ENCODE data around the gene SLC39A11.

SLC39A11 gene

DNA sequence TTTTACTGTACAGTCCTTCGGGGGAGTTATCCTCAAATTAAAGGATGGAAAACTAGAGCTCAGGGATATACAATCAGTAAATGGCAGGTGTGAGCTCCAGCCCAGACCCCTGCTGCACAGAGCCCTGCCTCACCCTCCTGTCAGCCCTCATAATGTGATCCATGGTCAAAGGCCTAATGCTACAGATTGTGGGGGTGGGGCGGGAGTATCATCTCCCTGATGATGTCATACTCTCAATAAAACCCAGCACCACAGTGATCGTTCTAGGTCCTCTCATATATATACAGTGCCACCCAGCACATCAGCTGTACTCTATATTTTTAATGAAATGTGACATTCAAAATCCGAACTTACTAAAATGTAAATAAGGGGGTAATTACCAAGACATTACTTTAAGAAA, 61.5 kb downstream of the SLC39A11 start:
- TF ChIP-seq, protein P1, sequence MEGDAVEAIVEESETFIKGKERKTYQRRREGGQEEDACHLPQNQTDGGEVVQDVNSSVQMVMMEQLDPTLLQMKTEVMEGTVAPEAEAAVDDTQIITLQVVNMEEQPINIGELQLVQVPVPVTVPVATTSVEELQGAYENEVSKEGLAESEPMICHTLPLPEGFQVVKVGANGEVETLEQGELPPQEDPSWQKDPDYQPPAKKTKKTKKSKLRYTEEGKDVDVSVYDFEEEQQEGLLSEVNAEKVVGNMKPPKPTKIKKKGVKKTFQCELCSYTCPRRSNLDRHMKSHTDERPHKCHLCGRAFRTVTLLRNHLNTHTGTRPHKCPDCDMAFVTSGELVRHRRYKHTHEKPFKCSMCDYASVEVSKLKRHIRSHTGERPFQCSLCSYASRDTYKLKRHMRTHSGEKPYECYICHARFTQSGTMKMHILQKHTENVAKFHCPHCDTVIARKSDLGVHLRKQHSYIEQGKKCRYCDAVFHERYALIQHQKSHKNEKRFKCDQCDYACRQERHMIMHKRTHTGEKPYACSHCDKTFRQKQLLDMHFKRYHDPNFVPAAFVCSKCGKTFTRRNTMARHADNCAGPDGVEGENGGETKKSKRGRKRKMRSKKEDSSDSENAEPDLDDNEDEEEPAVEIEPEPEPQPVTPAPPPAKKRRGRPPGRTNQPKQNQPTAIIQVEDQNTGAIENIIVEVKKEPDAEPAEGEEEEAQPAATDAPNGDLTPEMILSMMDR (IDR thresholded peaks at IDR 0.05; ENCODE audit: low read depth, low read length): no peak
- no peak for TF ChIP-seq EZH2phosphoT487 (IDR thresholded peaks at IDR 0.05; ENCODE audit: low read depth)
- no peak overlapping the region for H3K27ac ChIP-seq (ENCODE audit: low read length)
- H2AFZ ChIP-seq (ENCODE audit: low read depth, low read length): no peak overlapping the region
- H3K4me1 ChIP-seq (ENCODE audit: low read length): no peaks in the 10 kb centered on the region
- H3K36me3 ChIP-seq (replicated peaks; ENCODE audit: low read depth, low read length): peaks cover 3% of the 10 kb centered on the region
- H3K79me2 ChIP-seq (ENCODE audit: low read length): no peaks in the 10 kb centered on the region
- H3K4me3 ChIP-seq (ENCODE audit: low read length): no peak overlapping the region
- no peaks in the 10 kb centered on the region for H4K20me1 ChIP-seq (ENCODE audit: insufficient read depth, low read length)
- H3K4me2 ChIP-seq (ENCODE audit: low read length): no peak overlapping the region
- no peaks in the 10 kb centered on the region for H3K27me3 ChIP-seq (ENCODE audit: low read depth, low read length)
- no peak overlapping the region for H3K9ac ChIP-seq (ENCODE audit: low read length)
- H3K9me3 ChIP-seq (ENCODE audit: insufficient read depth, low read length): no peaks in the 10 kb centered on the region

DNA sequence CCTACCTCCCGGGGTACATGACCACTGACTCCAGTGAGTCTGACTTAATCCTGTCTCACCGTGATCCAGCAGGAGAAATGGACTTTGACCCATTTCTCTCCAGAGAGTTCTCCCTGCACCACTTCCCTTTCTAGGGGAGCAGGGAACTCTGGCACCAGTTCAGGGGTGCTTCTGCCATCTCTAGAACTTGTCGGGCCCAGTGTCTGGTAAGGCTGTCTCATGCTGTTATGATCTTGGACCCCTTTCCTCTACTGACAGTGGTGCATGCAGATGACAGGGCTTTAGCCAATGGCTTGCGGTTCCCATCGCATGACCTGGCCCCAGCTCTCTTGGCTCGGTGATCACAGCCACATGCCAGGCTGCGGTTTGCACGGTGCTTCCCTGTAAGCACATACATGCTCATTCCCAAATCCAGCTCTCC, 62.0 kb downstream of the SLC39A11 start:
- Histone ChIP-seq H3K9ac (ENCODE audit: low read length) (no peak overlapping the region), H3K9me3 (ENCODE audit: insufficient read depth, low read length) (no peaks in the 10 kb centered on the region), H3K27ac (ENCODE audit: low read length) (no peak overlapping the region), H3K79me2 (ENCODE audit: low read length) (no peaks in the 10 kb centered on the region), H3K4me3 (ENCODE audit: low read length) (no peak overlapping the region), H4K20me1 (ENCODE audit: insufficient read depth, low read length) (no peaks in the 10 kb centered on the region), H3K36me3 (replicated peaks; ENCODE audit: low read depth, low read length) (peaks cover 3% of the 10 kb centered on the region), H3K4me1 (ENCODE audit: low read length) (no peaks in the 10 kb centered on the region), H2AFZ (ENCODE audit: low read depth, low read length) (no peak overlapping the region), H3K4me2 (ENCODE audit: low read length) (no peak overlapping the region), H3K27me3 (ENCODE audit: low read depth, low read length) (no peaks in the 10 kb centered on the region)
- TF ChIP-seq EZH2phosphoT487 (IDR thresholded peaks at IDR 0.05; ENCODE audit: low read depth): no peak
- TF ChIP-seq, protein P1 (IDR thresholded peaks at IDR 0.05; ENCODE audit: low read depth, low read length): no peak

DNA sequence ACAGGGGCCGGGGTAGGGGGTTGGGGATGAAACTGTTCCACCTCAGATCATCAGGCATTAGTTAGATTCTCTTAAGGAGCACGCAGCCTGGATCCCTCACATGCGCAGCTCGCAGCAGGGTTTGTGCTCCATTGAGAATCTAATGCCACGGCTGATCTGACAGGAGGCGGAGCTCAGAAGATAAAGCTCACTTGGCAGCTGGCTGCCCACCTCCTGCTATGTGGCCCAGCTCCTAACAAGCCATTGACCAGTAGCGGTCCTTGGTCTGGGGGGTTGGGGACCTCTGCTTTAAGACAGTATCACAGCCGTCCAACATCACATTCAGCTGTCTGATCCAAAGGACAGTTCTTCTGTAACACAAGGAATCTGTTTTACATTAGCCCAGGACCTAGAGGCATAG, 62.5 kb downstream of the SLC39A11 start:
- Histone ChIP-seq H4K20me1 (ENCODE audit: insufficient read depth, low read length) (no peaks in the 10 kb centered on the region), H3K36me3 (replicated peaks; ENCODE audit: low read depth, low read length) (peaks cover 3% of the 10 kb centered on the region), H3K79me2 (ENCODE audit: low read length) (no peaks in the 10 kb centered on the region), H3K4me3 (ENCODE audit: low read length) (no peak overlapping the region), H2AFZ (ENCODE audit: low read depth, low read length) (no peak overlapping the region), H3K27me3 (ENCODE audit: low read depth, low read length) (no peaks in the 10 kb centered on the region), H3K4me1 (ENCODE audit: low read length) (no peaks in the 10 kb centered on the region), H3K4me2 (ENCODE audit: low read length) (no peak overlapping the region), H3K9me3 (ENCODE audit: insufficient read depth, low read length) (no peaks in the 10 kb centered on the region), H3K9ac (ENCODE audit: low read length) (no peak overlapping the region), H3K27ac (ENCODE audit: low read length) (no peak overlapping the region)
- TF ChIP-seq, protein P1 (IDR thresholded peaks at IDR 0.05; ENCODE audit: low read depth, low read length): no peak

DNA sequence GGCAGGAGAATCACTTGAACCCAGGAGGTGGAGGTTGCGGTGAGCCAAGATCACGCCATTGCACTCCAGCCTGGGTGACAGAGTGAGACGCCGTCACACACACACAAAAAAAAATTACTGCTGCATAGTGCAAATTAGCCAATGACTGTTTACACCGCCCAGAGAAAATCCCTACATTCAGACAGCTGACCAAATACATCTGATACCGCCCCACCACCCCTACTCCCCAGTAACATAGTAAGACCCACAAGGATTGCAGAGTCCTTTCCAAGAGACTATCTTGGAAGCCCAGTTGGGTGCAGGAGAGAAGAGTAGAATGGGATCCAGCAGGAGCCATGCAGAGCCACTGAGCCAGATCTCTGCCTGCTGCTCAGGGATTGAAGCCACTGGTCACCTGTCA, 63.5 kb downstream of the SLC39A11 start:
- Histone ChIP-seq H3K4me2 (ENCODE audit: low read length) (no peak overlapping the region), H3K4me1 (ENCODE audit: low read length) (no peaks in the 10 kb centered on the region), H3K9ac (ENCODE audit: low read length) (no peak overlapping the region), H3K27me3 (ENCODE audit: low read depth, low read length) (no peaks in the 10 kb centered on the region), H4K20me1 (ENCODE audit: insufficient read depth, low read length) (no peaks in the 10 kb centered on the region), H2AFZ (ENCODE audit: low read depth, low read length) (no peak overlapping the region), H3K27ac (ENCODE audit: low read length) (no peak overlapping the region), H3K4me3 (ENCODE audit: low read length) (no peak overlapping the region), H3K36me3 (replicated peaks; ENCODE audit: low read depth, low read length) (peaks cover 3% of the 10 kb centered on the region), H3K9me3 (ENCODE audit: insufficient read depth, low read length) (no peaks in the 10 kb centered on the region), H3K79me2 (ENCODE audit: low read length) (no peaks in the 10 kb centered on the region)
- TF ChIP-seq EZH2phosphoT487 (IDR thresholded peaks at IDR 0.05; ENCODE audit: low read depth): no peak
- TF ChIP-seq, protein P1 (IDR thresholded peaks at IDR 0.05; ENCODE audit: low read depth, low read length): no peak

All from OCI-LY3 (cell line).